Neural cell (in vitro differentiated cells): Measurements from ENCODE around the gene ADD3. TPM values are rescaled to one million over a fixed set of nuclear protein-coding genes. Genes with fewer than 3 reads are reported as not detected.

Source experiments
- H2AFZ ChIP-seq: fragments of 200-600, 300-800 bp; sonication (generic), shearing (Covaris generic); 2 replicates; pipeline ENCODE4 v1.6.0; 2014; ENCODE audit warnings: low read depth, mild to moderate bottlenecking, antibody characterized with exemption, low read length, moderate library complexity
- H3F3A ChIP-seq: fragments of 200-600 bp; shearing (Covaris generic); 2 replicates; pipeline ENCODE4 v1.6.1; 2016; ENCODE audit warnings: mild to moderate bottlenecking, moderate library complexity, mixed read lengths, antibody characterized with exemption, low read length; ENCODE audit not compliant: insufficient read depth, poor library complexity, severe bottlenecking
- H3K27ac ChIP-seq: fragments of 200-600, 300-800 bp; sonication (generic), shearing (Covaris generic); 2 replicates; pipeline ENCODE4 v1.5.1; 2014; ENCODE audit warnings: mild to moderate bottlenecking, low read length, moderate library complexity
- H3K27me3 ChIP-seq: fragments of 300-800, 200-600 bp; sonication (generic), shearing (Covaris generic); 2 replicates; pipeline ENCODE4 v1.6.0; 2014; ENCODE audit warnings: mild to moderate bottlenecking, low read depth, low read length, moderate library complexity; ENCODE audit not compliant: insufficient read depth
- H3K36me3 ChIP-seq: fragments of 300-800, 200-600 bp; sonication (generic), shearing (Covaris generic); 2 replicates; pipeline ENCODE4 v1.5.1; 2014; ENCODE audit warnings: mild to moderate bottlenecking, antibody characterized with exemption, low read length, moderate library complexity; ENCODE audit not compliant: insufficient read depth
- H3K4me2 ChIP-seq: fragments of 300-800, 200-600 bp; sonication (generic), shearing (Covaris generic); 2 replicates; pipeline ENCODE4 v1.6.0; 2014; ENCODE audit warnings: mild to moderate bottlenecking, low read length
- H3K4me3 ChIP-seq: fragments of 300-800, 200-600 bp; sonication (generic), shearing (Covaris generic); 2 replicates; pipeline ENCODE4 v1.5.1; 2014; ENCODE audit warnings: mild to moderate bottlenecking, low read length, moderate library complexity
- H3K79me2 ChIP-seq: fragments of 200-600 bp; shearing (Covaris generic); replicated peaks from 2 replicates; pipeline ENCODE4 v1.6.0; 2014; ENCODE audit warnings: mild to moderate bottlenecking, low read length, moderate library complexity; ENCODE audit not compliant: insufficient read depth
- H3K9ac ChIP-seq: fragments of 300-800, 200-600 bp; sonication (generic), shearing (Covaris generic); 2 replicates; pipeline ENCODE4 v1.6.1; 2016; ENCODE audit warnings: mild to moderate bottlenecking, low read length, mixed read lengths
- H3K9me2 ChIP-seq: fragments of 200-600 bp; shearing (Covaris generic); 2 replicates; pipeline ENCODE4 v1.6.1; 2016; ENCODE audit warnings: mild to moderate bottlenecking, low read length, mixed read lengths; ENCODE audit not compliant: insufficient read depth
- H3K9me3 ChIP-seq: fragments of 200-600, 300-800 bp; sonication (generic), shearing (Covaris generic); 2 replicates; pipeline ENCODE4 v1.6.1; 2016; ENCODE audit warnings: mild to moderate bottlenecking, mixed run types, low read length, moderate library complexity, mixed read lengths
- H4K20me1 ChIP-seq: fragments of 200-600 bp; shearing (Covaris generic); 2 replicates; pipeline ENCODE4 v1.6.1; 2016; ENCODE audit warnings: mild to moderate bottlenecking, mixed run types; ENCODE audit not compliant: insufficient read depth
- CTCF ChIP-seq: fragments of 450-650 bp; IDR thresholded peaks from 2 replicates; pipeline ENCODE4 v1.5.1; 2014; ENCODE audit warnings: antibody characterized with exemption, mild to moderate bottlenecking, moderate library complexity; ENCODE audit not compliant: poor library complexity, severe bottlenecking
- EP300 ChIP-seq: fragments of 450-650 bp; conservative IDR thresholded peaks from 2 replicates; pipeline ENCODE4 v1.6.1; 2014; ENCODE audit warnings: antibody characterized with exemption, mild to moderate bottlenecking, moderate library complexity; ENCODE audit not compliant: poor library complexity, severe bottlenecking
- EZH2 ChIP-seq: fragments of 200-600, 300-800 bp; shearing (Covaris generic), sonication (generic); IDR thresholded peaks from 2 replicates; pipeline ENCODE4 v1.6.1; 2014; ENCODE audit warnings: antibody characterized with exemption, low read length, borderline replicate concordance, mild to moderate bottlenecking; ENCODE audit not compliant: insufficient read depth, poor library complexity, severe bottlenecking
- MXI1 ChIP-seq: fragments of 450-650 bp; conservative IDR thresholded peaks from 2 replicates; pipeline ENCODE4 v1.6.1; 2014; ENCODE audit warnings: antibody characterized with exemption, mild to moderate bottlenecking; ENCODE audit not compliant: poor library complexity, severe bottlenecking
- POLR2AphosphoS5 ChIP-seq: IDR thresholded peaks from 2 replicates; pipeline ENCODE4 v1.6.1; 2012
- RAD21 ChIP-seq: fragments of 450-650 bp; conservative IDR thresholded peaks from 2 replicates; pipeline ENCODE4 v1.6.1; 2014; ENCODE audit warnings: antibody characterized with exemption, mild to moderate bottlenecking, moderate library complexity
- REST ChIP-seq: IDR thresholded peaks from 2 replicates; pipeline ENCODE4 v1.6.1; 2012; ENCODE audit warnings: borderline replicate concordance
- SMC3 ChIP-seq: fragments of 450-650 bp; conservative IDR thresholded peaks from 2 replicates; pipeline ENCODE4 v1.6.1; 2014; ENCODE audit warnings: antibody characterized with exemption, mild to moderate bottlenecking, moderate library complexity; ENCODE audit not compliant: poor library complexity
- TAF1 ChIP-seq: IDR thresholded peaks from 2 replicates; pipeline ENCODE4 v1.6.1; 2012; ENCODE audit warnings: low read depth
- polyA plus RNA-seq: library from polyadenylated mRNA; depleted of rRNA; stranded (reverse); fragments of >200 nt; gene quantifications from 2 replicates; pipeline ENCODE4 v1.2.3, GENCODE V29; 2014

The ADD3 gene
- polyA plus RNA-seq, 1 donor from 2014 or later: 40.6 TPM

GRCh38 chr10:110171032-110171431 is 163.2 kb downstream of the ADD3 start:
- Histone ChIP-seq H3K27me3 (peaks cover 45% of the 10 kb centered on the region), H3K4me3 (no peak overlapping the region), H3K9ac (no peak overlapping the region), H3K79me2 (no peaks in the 10 kb centered on the region), H3K27ac (no peak overlapping the region), H3F3A (no peaks in the 10 kb centered on the region), H4K20me1 (no peaks in the 10 kb centered on the region), H3K9me3 (no peaks in the 10 kb centered on the region), H2AFZ (no peak overlapping the region), H3K4me2 (no peak overlapping the region), H3K36me3 (no peaks in the 10 kb centered on the region), H3K9me2 (no peaks in the 10 kb centered on the region)
- TF ChIP-seq MXI1 (no peak), EP300 (no peak), POLR2AphosphoS5 (no peak), EZH2 (no peak), REST (no peak), CTCF (no peak), TAF1 (no peak), SMC3 (no peak), RAD21 (no peak)

GRCh38 chr10:110172155-110172554 is 164.4 kb downstream of the ADD3 start:
- H3K4me3 ChIP-seq: no peak overlapping the region
- no peaks in the 10 kb centered on the region for H3K79me2 ChIP-seq
- no peak overlapping the region for H3K27ac ChIP-seq
- H2AFZ ChIP-seq: no peak overlapping the region
- no peak overlapping the region for H3K4me2 ChIP-seq
- no peaks in the 10 kb centered on the region for H3F3A ChIP-seq
- H3K9me2 ChIP-seq: no peaks in the 10 kb centered on the region
- no peak for TF ChIP-seq MXI1
- no peak for TF ChIP-seq EP300
- no peak for TF ChIP-seq REST
- TF ChIP-seq EZH2: no peak
- no peak for TF ChIP-seq RAD21
- TF ChIP-seq SMC3: no peak
- no peak for TF ChIP-seq POLR2AphosphoS5
- TF ChIP-seq CTCF: no peak
- no peak for TF ChIP-seq TAF1
- no peaks in the 10 kb centered on the region for H3K9me3 ChIP-seq
- H3K27me3 ChIP-seq: peaks cover 43% of the 10 kb centered on the region
- H4K20me1 ChIP-seq: no peaks in the 10 kb centered on the region
- no peak overlapping the region for H3K9ac ChIP-seq
- H3K36me3 ChIP-seq: no peaks in the 10 kb centered on the region
